ENCODE results near the gene TNFRSF13B. TPM values are rescaled to one million over a fixed set of nuclear protein-coding genes. Genes with fewer than 3 reads are reported as not detected.

TNFRSF13B gene
- total and polyA plus RNA-seq, 10 of the 15 experiments (the other 5 are each of a cell fraction or from before 2014, with no cell fraction given): 15.5 to 231 (median 119) TPM

GRCh38 chr17:16986391-16986790 is 14.5 kb upstream of the TNFRSF13B start (continued):
- TF ChIP-seq CUX1 (IDR thresholded peaks at IDR 0.05; ENCODE audit: insufficient replicate concordance, low read depth, low read length): no peak
- TF ChIP-seq IRF3 (IDR thresholded peaks at IDR 0.05): no peak
- TF ChIP-seq YBX1 (IDR thresholded peaks at IDR 0.05): no peak
- TF ChIP-seq JUNB (IDR thresholded peaks at IDR 0.05): 0 out of 2 replicates have a peak, but pooled peaks have one; percentile 32
- no peak for TF ChIP-seq ZBTB4 (CRISPR knock-in tag; IDR thresholded peaks at IDR 0.05)
- no peak for TF ChIP-seq ZNF622 (IDR thresholded peaks at IDR 0.05)
- TF ChIP-seq RB1 (IDR thresholded peaks at IDR 0.05; ENCODE audit: borderline replicate concordance): no peak
- TF ChIP-seq BCL11A (IDR thresholded peaks at IDR 0.05; ENCODE audit: low read depth, low read length): no peak
- no peak for TF ChIP-seq ZBTB33 (IDR thresholded peaks at IDR 0.05)
- no peak for TF ChIP-seq JUND (IDR thresholded peaks at IDR 0.05; ENCODE audit: low read depth, low read length)
- TF ChIP-seq EZH2 (IDR thresholded peaks at IDR 0.05; ENCODE audit: borderline replicate concordance, control insufficient read depth, low read depth, low read length): no peak
- no peak for TF ChIP-seq NKRF (conservative IDR thresholded peaks at IDR 0.05)
- TF ChIP-seq ESRRA (IDR thresholded peaks at IDR 0.05; ENCODE audit: low read length): no peak
- no peak for TF ChIP-seq WRNIP1 (IDR thresholded peaks at IDR 0.05; ENCODE audit: borderline replicate concordance, low read depth, low read length)
- TF ChIP-seq NRF1 (conservative IDR thresholded peaks at IDR 0.05; ENCODE audit: low read depth, low read length): no peak
- TF ChIP-seq EP300 (IDR thresholded peaks at IDR 0.05; ENCODE audit: borderline replicate concordance in 1 of 2, control insufficient read depth in 1 of 2, low read depth in 2 of 2, low read length in 2 of 2): no peak
